IMR-90 (cell line): ENCODE results near the gene IMPG2. TPM values are rescaled to one million over a fixed set of nuclear protein-coding genes. Genes with fewer than 3 reads are reported as not detected.

Experiments
- polyA plus RNA-seq, 3 experiments: library from polyadenylated mRNA; depleted of rRNA; stranded (reverse); fragments of >200 nt; gene quantifications; 2 replicates each; pipeline ENCODE4 v1.2.3, GENCODE V29; 2012; ENCODE audit warnings: low replicate concordance in 1 of 3
- total RNA-seq: library from RNA; depleted of rRNA; stranded (reverse); fragments of >200 nt; gene quantifications from 2 replicates; pipeline ENCODE4 v1.2.3, GENCODE V29; 2012; rRNA removed

The IMPG2 gene
- total and polyA plus RNA-seq, 2 of the 4 experiments (the other 2 are of a cell fraction), result 0.10 to 0.18 TPM

Other genes starting within 250 kb of the IMPG2 start
- 8.4 and 14.7 TPM in 2 replicates for gene SENP7, start 192.6 kb upstream of the IMPG2 start, total RNA-seq
- 4.4 and 5.5 TPM in 2 replicates for gene SENP7, start 192.6 kb upstream of the IMPG2 start, polyA plus RNA-seq (2012; rRNA removed)
- 17.0 and 27.2 TPM in 2 replicates for gene TRMT10C, start 241.3 kb upstream of the IMPG2 start, total RNA-seq
- gene TRMT10C, start 241.3 kb upstream of the IMPG2 start, polyA plus RNA-seq (2012; rRNA removed), result 11.6 and 13.6 TPM in 2 replicates